ENCODE results near the gene NOL9. TPM values are rescaled to one million over a fixed set of nuclear protein-coding genes. Genes with fewer than 3 reads are reported as not detected.

The NOL9 gene
- total RNA-seq, 5 donors from 2014 or later (not counting 1 experiment from before 2014, with no cell fraction given) = 48.6 to 66.6 (median 58.7) TPM

DNA sequence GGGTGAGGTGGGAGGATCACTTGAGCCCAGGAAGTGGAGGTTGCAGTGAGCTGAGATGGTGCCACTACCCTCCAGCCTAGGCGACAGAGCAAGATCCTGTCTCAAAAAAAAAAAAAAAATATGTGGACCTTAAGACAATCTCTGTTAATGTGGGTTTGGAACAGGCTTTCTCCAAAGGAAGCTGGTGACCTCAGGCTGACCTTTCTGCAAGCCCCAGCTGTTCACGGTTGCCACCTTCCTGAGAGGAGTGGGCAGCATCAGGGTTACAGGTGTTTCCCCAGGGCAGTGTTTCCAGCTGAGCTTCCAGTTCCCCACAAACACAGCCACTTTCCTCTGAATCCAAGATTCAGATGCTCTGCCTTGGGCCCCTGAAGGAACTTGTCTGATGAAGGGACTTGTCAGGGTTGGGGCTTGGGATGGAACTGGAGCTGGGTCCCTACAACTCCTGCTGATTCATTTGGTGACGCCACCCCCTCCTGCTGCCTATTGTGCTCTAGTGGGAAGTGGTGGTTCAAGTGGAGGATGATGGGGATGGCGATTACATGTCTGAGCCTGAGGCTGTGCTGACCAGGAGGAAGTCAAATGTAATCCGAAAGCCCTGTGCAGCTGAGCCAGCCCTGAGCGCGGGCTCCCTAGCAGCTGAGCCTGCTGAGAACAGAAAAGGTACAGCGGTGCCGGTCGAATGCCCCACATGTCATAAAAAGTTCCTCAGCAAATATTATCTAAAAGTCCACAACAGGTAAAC is 27.4 kb upstream of the NOL9 start:
- ATAC-seq (replicated peaks in 1 of 4) = no peak
- H3K27ac Mint-ChIP-seq = peak overlapping the region; percentile 66 to 72

DNA sequence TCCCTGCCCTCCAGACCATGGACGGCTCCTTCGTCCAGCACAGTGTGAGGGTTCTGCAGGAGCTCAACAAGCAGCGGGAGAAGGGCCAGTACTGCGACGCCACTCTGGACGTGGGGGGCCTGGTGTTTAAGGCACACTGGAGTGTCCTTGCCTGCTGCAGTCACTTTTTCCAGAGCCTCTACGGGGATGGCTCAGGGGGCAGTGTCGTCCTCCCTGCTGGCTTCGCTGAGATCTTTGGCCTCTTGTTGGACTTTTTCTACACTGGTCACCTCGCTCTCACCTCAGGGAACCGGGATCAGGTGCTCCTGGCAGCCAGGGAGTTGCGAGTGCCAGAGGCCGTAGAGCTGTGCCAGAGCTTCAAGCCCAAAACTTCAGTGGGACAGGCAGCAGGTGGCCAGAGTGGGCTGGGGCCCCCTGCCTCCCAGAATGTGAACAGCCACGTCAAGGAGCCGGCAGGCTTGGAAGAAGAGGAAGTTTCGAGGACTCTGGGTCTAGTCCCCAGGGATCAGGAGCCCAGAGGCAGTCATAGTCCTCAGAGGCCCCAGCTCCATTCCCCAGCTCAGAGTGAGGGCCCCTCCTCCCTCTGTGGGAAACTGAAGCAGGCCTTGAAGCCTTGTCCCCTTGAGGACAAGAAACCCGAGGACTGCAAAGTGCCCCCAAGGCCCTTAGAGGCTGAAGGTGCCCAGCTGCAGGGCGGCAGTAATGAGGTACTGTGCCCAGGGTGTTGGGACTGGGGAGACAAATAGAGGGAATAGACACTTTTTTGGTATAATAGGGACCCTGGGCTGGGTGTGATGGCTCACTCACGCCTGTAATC is 26.5 kb upstream of the NOL9 start:
- peak overlapping the region; percentile 86 to 94 for H3K27ac Mint-ChIP-seq
- CTCF ChIA-PET = interaction anchor here (0.7 to 1.9 kb wide), 4 partner anchors 17 to 66 kb away, joined by 3 to 10 read pairs (median 3); partner anchors contain the start of gene TAS1R1 (in 1 of the 2)
- peak overlapping the region; percentile 83 for H3K27ac ChIP-seq (ENCODE audit: low read length)
- H3K36me3 ChIP-seq (ENCODE audit: control insufficient read depth in 2 of 2, extremely low read depth in 1 of 2, insufficient read depth in 1 of 2, low read length in 1 of 2) = peaks cover 2 to 3% of the 10 kb centered on the region in 2 donors
- H3K4me1 ChIP-seq (ENCODE audit: control insufficient read depth in 1 of 2, extremely low read depth in 1 of 2, insufficient read depth in 2 of 2, low read length in 2 of 2) = peaks cover 11 to 50% of the 10 kb centered on the region in 2 experiments
- H3K27me3 Mint-ChIP-seq = no peaks in the 10 kb centered on the region
- no peaks in the 10 kb centered on the region for H3K9me3 Mint-ChIP-seq
- H3K4me3 ChIP-seq (ENCODE audit: control insufficient read depth in 1 of 2, extremely low read depth in 1 of 2, low read length in 1 of 2) = peak overlapping the region; percentile 81 to 85
- H3K36me3 Mint-ChIP-seq = no peaks in the 10 kb centered on the region
- H3K9me3 ChIP-seq = no peaks in the 10 kb centered on the region
- peak overlapping the region; percentile 91 to 96 (median 92) for H3K4me3 Mint-ChIP-seq
- no peak for ATAC-seq (replicated peaks in 1 of 4)
- 38% methylated on average over 17 of the region's 19 CpGs for WGBS (ENCODE audit: insufficient coverage)
- H3K27me3 ChIP-seq (replicated peaks in 1 of 2; ENCODE audit: control insufficient read depth in 2 of 2, extremely low read depth in 1 of 2, insufficient read depth in 2 of 2, low read length in 1 of 2) = no peaks in the 10 kb centered on the region
- POLR2A ChIA-PET = interaction anchor here (0.6 kb wide), 3 partner anchors 26 to 336 kb away, joined by 3 to 5 read pairs (median 4); no protein-coding TSS in a partner anchor
- no peak for DNase-seq
- peaks cover 43 to 46% (median 44%) of the 10 kb centered on the region in 3 donors for H3K4me1 Mint-ChIP-seq

More for the DNA sequence above, 27.4 kb upstream of the NOL9 start:
- Mint-ChIP-seq H3K36me3 (no peaks in the 10 kb centered on the region), H3K4me3 (peak overlapping the region; percentile 91 to 96 (median 92)), H3K4me1 (peaks cover 43 to 46% (median 44%) of the 10 kb centered on the region in 3 donors), H3K27me3 (no peaks in the 10 kb centered on the region), H3K9me3 (no peaks in the 10 kb centered on the region)
- no peak overlapping the region for H3K4me3 ChIP-seq (ENCODE audit: control insufficient read depth in 1 of 2, extremely low read depth in 1 of 2, low read length in 1 of 2)
- ChIA-PET CTCF (interaction anchor here in 1 of 2 donors (0.7 to 1.4 kb wide), 2 partner anchors 36 to 65 kb away, joined by 3 read pairs; no protein-coding TSS in a partner anchor), POLR2A (interaction anchor here in 1 of 2 donors (0.6 to 0.7 kb wide), 3 partner anchors 22 to 81 kb away, joined by 3 to 7 read pairs (median 4); no protein-coding TSS in a partner anchor)
- H3K4me1 ChIP-seq (ENCODE audit: control insufficient read depth in 1 of 2, extremely low read depth in 1 of 2, insufficient read depth in 2 of 2, low read length in 2 of 2) = peaks cover 11 to 55% of the 10 kb centered on the region in 2 experiments
- H3K9me3 ChIP-seq = no peaks in the 10 kb centered on the region
- DNase-seq = peak in 2 of 35 experiments; percentile 8 to 23
- peak overlapping the region; percentile 12 for H3K27ac ChIP-seq (ENCODE audit: low read length)
- no peaks in the 10 kb centered on the region for H3K27me3 ChIP-seq (replicated peaks in 1 of 2; ENCODE audit: control insufficient read depth in 2 of 2, extremely low read depth in 1 of 2, insufficient read depth in 2 of 2, low read length in 1 of 2)
- H3K36me3 ChIP-seq (ENCODE audit: control insufficient read depth in 2 of 2, extremely low read depth in 1 of 2, insufficient read depth in 1 of 2, low read length in 1 of 2) = peaks cover 2 to 5% of the 10 kb centered on the region in 2 donors
- WGBS (ENCODE audit: insufficient coverage) = no CpG with 5 or more reads among the region's 10 CpGs

DNA sequence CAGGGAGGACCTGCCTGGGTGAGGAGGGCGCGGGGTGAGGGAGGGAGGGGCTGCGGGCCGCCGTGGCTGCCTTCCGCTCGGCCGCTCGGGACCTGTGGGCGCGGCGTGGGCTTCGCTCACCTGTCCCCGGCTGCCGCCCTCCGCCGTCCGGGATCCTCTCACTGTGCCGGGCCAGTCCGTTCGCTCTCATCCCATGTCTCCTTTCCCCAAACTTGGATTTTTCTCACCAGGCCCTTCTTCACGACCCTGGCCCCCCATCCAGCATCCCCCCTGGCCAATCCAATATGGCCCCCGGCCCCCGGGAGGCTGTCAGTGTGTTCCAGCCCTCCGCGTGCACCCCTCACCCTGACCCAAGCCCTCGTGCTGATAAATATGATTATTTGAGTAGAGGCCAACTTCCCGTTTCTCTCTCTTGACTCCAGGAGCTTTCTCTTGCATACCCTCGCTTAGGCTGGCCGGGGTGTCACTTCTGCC is 25.8 kb upstream of the NOL9 start:
- WGBS (ENCODE audit: insufficient coverage) = 1% methylated on average over 21 of the region's 30 CpGs
- CTCF ChIA-PET = interaction anchor here (0.7 to 1.9 kb wide), 5 partner anchors 17 to 548 kb away, joined by 3 to 10 read pairs (median 4); partner anchors contain the start of genes TAS1R1 (in 1 of the 2) and THAP3 (in 1 of the 2)
- H3K27me3 Mint-ChIP-seq = no peaks in the 10 kb centered on the region
- peak overlapping the region; percentile 83 for H3K27ac ChIP-seq (ENCODE audit: low read length)
- H3K4me3 ChIP-seq (ENCODE audit: control insufficient read depth in 1 of 2, extremely low read depth in 1 of 2, low read length in 1 of 2) = peak overlapping the region; percentile 81 to 85
- no peaks in the 10 kb centered on the region for H3K36me3 Mint-ChIP-seq
- POLR2A ChIA-PET = interaction anchor here (0.6 to 0.8 kb wide), 3 partner anchors 17 to 336 kb away, joined by 3 to 5 read pairs (median 3); partner anchors contain the start of gene NOL9 (in 1 of the 2)
- peak overlapping the region; percentile 91 to 96 (median 92) for H3K4me3 Mint-ChIP-seq
- H3K9me3 Mint-ChIP-seq = no peaks in the 10 kb centered on the region
- peaks cover 2% of the 10 kb centered on the region in 2 donors for H3K36me3 ChIP-seq (ENCODE audit: control insufficient read depth in 2 of 2, extremely low read depth in 1 of 2, insufficient read depth in 1 of 2, low read length in 1 of 2)
- DNase-seq (no peak), ATAC-seq (replicated peaks in 1 of 4) (peak; percentile 11 to 50 (median 45))
- H3K4me1 Mint-ChIP-seq = peaks cover 41 to 45% (median 42%) of the 10 kb centered on the region in 3 donors
- H3K27me3 ChIP-seq (replicated peaks in 1 of 2; ENCODE audit: control insufficient read depth in 2 of 2, extremely low read depth in 1 of 2, insufficient read depth in 2 of 2, low read length in 1 of 2) = peaks cover 0 to 2% of the 10 kb centered on the region in 2 experiments
- H3K9me3 ChIP-seq = no peaks in the 10 kb centered on the region
- peaks cover 11 to 46% of the 10 kb centered on the region in 2 experiments for H3K4me1 ChIP-seq (ENCODE audit: control insufficient read depth in 1 of 2, extremely low read depth in 1 of 2, insufficient read depth in 2 of 2, low read length in 2 of 2)
- peak overlapping the region; percentile 91 to 94 for H3K27ac Mint-ChIP-seq

DNA sequence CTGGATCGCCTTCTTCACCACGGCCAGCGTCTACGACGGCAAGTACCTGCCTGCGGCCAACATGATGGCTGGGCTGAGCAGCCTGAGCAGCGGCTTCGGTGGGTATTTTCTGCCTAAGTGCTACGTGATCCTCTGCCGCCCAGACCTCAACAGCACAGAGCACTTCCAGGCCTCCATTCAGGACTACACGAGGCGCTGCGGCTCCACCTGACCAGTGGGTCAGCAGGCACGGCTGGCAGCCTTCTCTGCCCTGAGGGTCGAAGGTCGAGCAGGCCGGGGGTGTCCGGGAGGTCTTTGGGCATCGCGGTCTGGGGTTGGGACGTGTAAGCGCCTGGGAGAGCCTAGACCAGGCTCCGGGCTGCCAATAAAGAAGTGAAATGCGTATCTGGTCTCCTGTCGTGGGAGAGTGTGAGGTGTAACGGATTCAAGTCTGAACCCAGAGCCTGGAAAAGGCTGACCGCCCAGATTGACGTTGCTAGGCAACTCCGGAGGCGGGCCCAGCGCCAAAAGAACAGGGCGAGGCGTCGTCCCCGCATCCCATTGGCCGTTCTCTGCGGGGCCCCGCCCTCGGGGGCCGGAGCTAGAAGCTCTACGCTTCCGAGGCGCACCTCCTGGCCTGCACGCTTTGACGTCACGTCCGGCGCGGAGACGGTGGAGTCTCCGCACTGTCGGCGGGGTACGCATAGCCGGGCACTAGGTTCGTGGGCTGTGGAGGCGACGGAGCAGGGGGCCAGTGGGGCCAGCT is 25.2 kb upstream of the NOL9 start, which contains the start of gene ZBTB48:
ZBTB48 (plus strand) TSS at position 621 of the 745 bp plus-strand sequence. CDS start 616 bp downstream, outside the sequence.
- DNase-seq (peak; percentile 90 to 98 (median 96)), ATAC-seq (replicated peaks in 1 of 4) (peak; percentile 98 to 99 (median 99))
- ChIA-PET POLR2A (interaction anchor here (0.7 to 0.8 kb wide), 2 partner anchors 18 to 26 kb away, joined by 3 read pairs; partner anchors contain the start of gene NOL9 (in 1 of the 2)), CTCF (interaction anchor here in 1 of 2 donors (0.5 to 1.9 kb wide), 4 partner anchors 12 to 547 kb away, joined by 3 to 10 read pairs (median 6); partner anchors contain the start of gene THAP3)
- no peaks in the 10 kb centered on the region for H3K9me3 ChIP-seq
- H3K27ac ChIP-seq (ENCODE audit: low read length) = peak within 1 kb of the TSS; percentile 83
- Mint-ChIP-seq H3K9me3 (no peaks in the 10 kb centered on the region), H3K4me1 (peaks cover 35 to 39% (median 36%) of the 10 kb centered on the region in 3 donors), H3K27me3 (no peaks in the 10 kb centered on the region), H3K4me3 (peak within 1 kb of the TSS; percentile 91 to 96 (median 92)), H3K27ac (peak within 1 kb of the TSS; percentile 91 to 94), H3K36me3 (no peaks in the 10 kb centered on the region)
- H3K27me3 ChIP-seq (replicated peaks in 1 of 2; ENCODE audit: control insufficient read depth in 2 of 2, extremely low read depth in 1 of 2, insufficient read depth in 2 of 2, low read length in 1 of 2) = peaks cover 0 to 5% of the 10 kb centered on the region in 2 experiments
- peaks cover 11 to 41% of the 10 kb centered on the region in 2 experiments for H3K4me1 ChIP-seq (ENCODE audit: control insufficient read depth in 1 of 2, extremely low read depth in 1 of 2, insufficient read depth in 2 of 2, low read length in 2 of 2)
- H3K36me3 ChIP-seq (ENCODE audit: control insufficient read depth in 2 of 2, extremely low read depth in 1 of 2, insufficient read depth in 1 of 2, low read length in 1 of 2) = peaks cover 2% of the 10 kb centered on the region in 2 donors
- peak within 1 kb of the TSS; percentile 81 to 85 for H3K4me3 ChIP-seq (ENCODE audit: control insufficient read depth in 1 of 2, extremely low read depth in 1 of 2, low read length in 1 of 2)
- WGBS (ENCODE audit: insufficient coverage) = 19% methylated on average over 57 of the region's 58 CpGs

DNA sequence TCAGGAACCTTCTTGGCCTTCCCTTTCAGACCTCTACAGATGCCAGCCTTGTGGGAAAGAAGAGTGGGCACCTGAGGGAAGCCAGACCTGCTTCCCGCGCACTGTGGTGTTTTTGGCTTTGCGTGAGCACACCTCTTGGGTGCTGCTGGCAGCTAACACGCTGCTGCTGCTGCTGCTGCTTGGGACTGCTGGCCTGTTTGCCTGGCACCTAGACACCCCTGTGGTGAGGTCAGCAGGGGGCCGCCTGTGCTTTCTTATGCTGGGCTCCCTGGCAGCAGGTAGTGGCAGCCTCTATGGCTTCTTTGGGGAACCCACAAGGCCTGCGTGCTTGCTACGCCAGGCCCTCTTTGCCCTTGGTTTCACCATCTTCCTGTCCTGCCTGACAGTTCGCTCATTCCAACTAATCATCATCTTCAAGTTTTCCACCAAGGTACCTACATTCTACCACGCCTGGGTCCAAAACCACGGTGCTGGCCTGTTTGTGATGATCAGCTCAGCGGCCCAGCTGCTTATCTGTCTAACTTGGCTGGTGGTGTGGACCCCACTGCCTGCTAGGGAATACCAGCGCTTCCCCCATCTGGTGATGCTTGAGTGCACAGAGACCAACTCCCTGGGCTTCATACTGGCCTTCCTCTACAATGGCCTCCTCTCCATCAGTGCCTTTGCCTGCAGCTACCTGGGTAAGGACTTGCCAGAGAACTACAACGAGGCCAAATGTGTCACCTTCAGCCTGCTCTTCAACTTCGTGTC is 24.5 kb upstream of the NOL9 start:
- ATAC-seq (replicated peaks in 1 of 4) (no peak), DNase-seq (no peak)
- ChIA-PET CTCF (interaction anchor here in 1 of 2 donors (0.5 kb wide), 1 partner anchor 12 kb away, joined by 3 read pairs; no protein-coding TSS in a partner anchor), POLR2A (no interaction called here)
- Mint-ChIP-seq H3K4me1 (peaks cover 32 to 35% (median 34%) of the 10 kb centered on the region in 3 donors), H3K27ac (peak overlapping the region; percentile 91 to 94), H3K4me3 (peak overlapping the region; percentile 91 to 96 (median 92)), H3K9me3 (no peaks in the 10 kb centered on the region), H3K36me3 (no peaks in the 10 kb centered on the region), H3K27me3 (no peaks in the 10 kb centered on the region)
- peak overlapping the region; percentile 83 for H3K27ac ChIP-seq (ENCODE audit: low read length)
- 88% methylated on average over 13 of the region's 14 CpGs for WGBS (ENCODE audit: insufficient coverage)
- H3K27me3 ChIP-seq (replicated peaks in 1 of 2; ENCODE audit: control insufficient read depth in 2 of 2, extremely low read depth in 1 of 2, insufficient read depth in 2 of 2, low read length in 1 of 2) = peaks cover 0 to 7% of the 10 kb centered on the region in 2 experiments
- no peaks in the 10 kb centered on the region for H3K9me3 ChIP-seq
- H3K4me1 ChIP-seq (ENCODE audit: control insufficient read depth in 1 of 2, extremely low read depth in 1 of 2, insufficient read depth in 2 of 2, low read length in 2 of 2) = peaks cover 11 to 35% of the 10 kb centered on the region in 2 experiments
- peaks cover 2% of the 10 kb centered on the region in 2 donors for H3K36me3 ChIP-seq (ENCODE audit: control insufficient read depth in 2 of 2, extremely low read depth in 1 of 2, insufficient read depth in 1 of 2, low read length in 1 of 2)
- H3K4me3 ChIP-seq (ENCODE audit: control insufficient read depth in 1 of 2, extremely low read depth in 1 of 2, low read length in 1 of 2) = no peak overlapping the region

All from T-cell (primary cell).